NCI-H1417 treated with DMSO at 0.1 percent for 48 hours (cell line): ENCODE results near the gene MX2.
A peak's percentile ranks its signal among the peaks of the same experiment; 100 is the strongest.
"Not testable (repeated sequence)": the region's sequence is repeated elsewhere in the genome, so short reads cannot be mapped to it uniquely, and the experiment has no call there.

Experiments used
- DNase-seq: peaks from one replicate; lab custom pipeline; 2025; lab: John Stamatoyannopoulos, UW

MX2 gene

GRCh38 chr21:41361786-41362604 is at the start of gene MX2:
Gene MX2 (plus strand): TSS chr21:41362027. CDS start chr21:41376907, 14,880 bp downstream.
- no peak for DNase-seq

DNA sequence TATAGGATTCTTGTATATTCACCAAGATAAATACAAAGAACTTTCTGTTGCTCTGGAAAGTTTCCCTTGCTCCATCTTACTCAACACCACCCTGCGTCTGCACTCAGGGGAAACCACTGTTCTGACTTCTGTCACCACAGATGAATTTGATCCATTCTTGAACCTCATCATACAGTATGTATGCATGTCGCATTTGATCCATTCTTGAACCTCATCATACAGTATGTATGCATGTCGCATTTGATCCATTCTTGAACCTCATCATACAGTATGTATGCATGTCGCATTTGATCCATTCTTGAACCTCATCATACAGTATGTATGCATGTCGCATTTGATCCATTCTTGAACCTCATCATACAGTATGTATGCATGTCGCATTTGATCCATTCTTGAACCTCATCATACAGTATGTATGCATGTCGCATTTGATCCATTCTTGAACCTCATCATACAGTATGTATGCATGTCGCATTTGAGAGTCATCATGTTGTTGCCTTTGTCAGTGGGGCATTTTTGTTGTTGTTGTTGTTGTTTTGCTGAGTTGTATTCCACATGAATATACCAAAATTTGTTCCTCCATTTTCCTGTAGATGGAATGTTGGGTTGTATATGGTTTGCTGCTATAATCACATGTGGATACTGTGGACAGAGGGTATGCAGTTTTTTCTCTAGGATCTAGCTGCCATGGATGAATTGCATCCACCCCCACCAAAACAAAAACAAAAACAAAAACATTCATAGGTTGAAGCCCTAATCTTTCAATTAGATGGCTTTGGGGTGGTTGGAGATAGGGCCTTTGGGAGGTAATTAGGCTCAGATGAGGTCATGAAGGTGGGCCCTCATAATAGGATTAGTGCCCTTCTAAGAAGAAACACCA is 48.3 kb upstream of the MX2 start:
- DNase-seq: not testable (repeated sequence)

GRCh38 chr21:41315726-41316125 is 46.1 kb upstream of the MX2 start:
- DNase-seq: no peak

- peak; percentile 25 for DNase-seq
Observed at GRCh38 chr21:41316200-41317062, 45.4 kb upstream of the MX2 start, which contains the start of gene FAM3B. Gene FAM3B (plus strand): TSS chr21:41316801. CDS start chr21:41316880, 79 bp downstream.

DNA sequence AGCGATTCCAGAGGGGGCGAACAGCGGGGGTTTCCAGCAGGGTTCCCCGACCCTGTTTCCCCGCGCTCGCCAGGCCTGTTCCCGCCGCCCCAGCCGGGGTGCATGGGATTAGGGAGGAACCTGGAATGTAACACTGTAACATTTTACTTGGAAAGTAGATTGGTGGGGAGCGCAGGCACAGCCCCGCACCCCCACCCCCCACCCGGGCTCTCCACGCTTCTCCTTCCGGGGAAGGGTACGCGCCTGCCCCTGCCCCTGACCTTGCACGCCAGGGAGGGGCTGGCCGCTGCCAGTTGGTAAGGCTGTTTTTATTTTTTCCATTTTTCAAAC is 44.8 kb upstream of the MX2 start:
- DNase-seq: no peak

GRCh38 chr21:41317458-41317857 is 44.4 kb upstream of the MX2 start:
- DNase-seq: no peak

GRCh38 chr21:41318218-41318617 is 43.6 kb upstream of the MX2 start:
- no peak for DNase-seq

GRCh38 chr21:41319273-41319672 is 42.6 kb upstream of the MX2 start:
- DNase-seq: no peak

DNA sequence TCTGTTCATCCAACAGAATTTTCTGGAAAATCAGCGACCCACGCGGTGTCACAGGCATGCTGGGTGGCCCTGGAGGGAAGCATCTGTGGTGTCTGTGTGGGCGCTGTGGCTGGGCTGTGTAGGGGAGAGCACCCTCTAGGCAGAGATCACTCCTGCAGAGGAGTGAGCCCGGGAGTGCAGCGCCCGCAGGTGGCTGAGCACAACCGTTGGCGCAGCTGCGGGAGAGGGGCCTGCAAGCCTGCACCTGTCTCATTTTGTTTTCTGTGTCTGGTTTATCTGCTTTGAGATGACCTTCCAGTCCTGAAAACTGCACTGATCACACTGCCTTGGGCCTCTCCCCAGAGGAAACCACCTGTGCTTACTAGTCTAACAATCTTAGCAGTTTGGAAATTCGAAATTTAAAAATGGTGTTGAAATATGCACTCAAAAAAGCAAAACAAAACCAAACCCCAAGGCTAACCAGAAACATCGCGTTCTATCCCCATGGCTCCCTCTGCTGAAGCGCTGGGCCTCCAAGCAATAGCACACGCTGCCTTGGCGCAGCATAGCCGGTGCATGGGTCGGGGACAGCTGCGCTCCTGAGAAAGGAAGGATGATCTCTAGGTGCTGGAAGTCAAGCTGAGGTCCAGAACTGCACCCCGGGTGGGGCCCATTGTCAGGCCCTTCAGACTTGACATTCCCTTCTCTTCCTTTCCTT is 40.5 kb upstream of the MX2 start:
- DNase-seq: no peak

DNA sequence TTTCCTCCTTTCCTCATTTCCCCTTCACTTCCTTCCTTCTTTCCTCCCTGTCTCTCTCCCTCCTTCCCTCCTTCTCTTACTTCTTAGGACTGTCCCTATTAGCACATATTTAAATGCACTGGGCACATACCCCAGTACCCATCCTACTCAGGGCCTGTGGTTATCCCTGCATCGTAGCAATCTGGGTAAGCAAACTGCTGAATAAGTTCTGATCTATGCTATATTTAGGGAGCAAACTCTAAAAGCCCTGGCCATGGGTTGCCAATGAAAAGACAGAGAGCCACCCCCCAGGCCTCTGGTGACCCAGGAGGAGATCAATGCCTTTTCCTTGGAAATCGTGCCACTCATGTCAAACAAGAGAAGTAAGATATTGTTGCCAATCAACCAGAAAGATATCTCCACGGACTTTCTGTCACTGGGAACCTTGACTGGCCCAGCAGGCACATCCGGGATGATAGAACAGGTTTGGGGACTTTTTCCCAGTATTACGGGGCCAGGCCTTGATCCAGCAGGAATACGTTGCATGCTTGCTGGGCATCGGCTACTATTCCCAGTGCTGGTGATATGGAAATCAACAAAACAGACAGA is 39.8 kb upstream of the MX2 start:
- DNase-seq: no peak

DNA sequence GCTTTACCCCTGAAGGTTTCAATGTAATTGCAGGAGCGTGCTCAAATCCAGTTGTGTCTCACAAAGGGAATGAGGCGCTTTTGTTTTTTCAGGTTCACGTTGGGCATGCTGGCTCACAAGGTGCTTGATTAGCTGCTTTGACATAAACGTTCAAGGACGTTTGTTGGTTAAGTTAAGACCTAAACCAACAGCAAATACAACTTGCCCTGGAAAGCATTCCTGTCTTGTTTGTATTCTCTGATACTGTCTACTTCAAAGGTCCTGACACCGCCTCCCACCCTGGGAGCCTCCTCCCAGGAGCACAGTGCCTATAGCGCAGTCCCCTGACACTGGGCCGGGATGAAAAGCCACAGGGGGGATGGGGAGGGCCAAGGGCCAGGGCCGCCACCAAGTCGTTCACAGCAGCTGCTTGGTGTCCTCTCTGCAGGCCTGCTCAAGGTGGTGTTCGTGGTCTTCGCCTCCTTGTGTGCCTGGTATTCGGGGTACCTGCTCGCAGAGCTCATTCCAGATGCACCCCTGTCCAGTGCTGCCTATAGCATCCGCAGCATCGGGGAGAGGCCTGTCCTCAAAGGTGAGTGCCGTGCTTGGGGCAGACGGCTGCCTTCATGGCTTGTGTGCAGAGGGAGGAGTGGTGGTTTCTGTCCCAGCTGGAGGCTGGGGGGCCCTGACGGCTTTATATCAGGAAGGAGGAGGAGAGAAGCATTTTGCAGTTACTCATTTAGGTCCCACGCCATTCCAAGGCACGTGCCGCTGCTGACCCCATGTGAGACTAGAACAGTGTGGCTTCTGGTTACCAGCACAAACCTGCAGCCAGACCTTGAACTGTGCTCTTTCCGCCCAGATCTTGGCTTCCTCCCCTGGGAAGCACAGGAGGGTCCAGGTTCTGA is 39.1 kb upstream of the MX2 start:
- DNase-seq: no peak

GRCh38 chr21:41325138-41325912 is 36.5 kb upstream of the MX2 start:
- DNase-seq: no peak

- DNase-seq: no peak
Observed at GRCh38 chr21:41326414-41327080, 35.3 kb upstream of the MX2 start.

DNA sequence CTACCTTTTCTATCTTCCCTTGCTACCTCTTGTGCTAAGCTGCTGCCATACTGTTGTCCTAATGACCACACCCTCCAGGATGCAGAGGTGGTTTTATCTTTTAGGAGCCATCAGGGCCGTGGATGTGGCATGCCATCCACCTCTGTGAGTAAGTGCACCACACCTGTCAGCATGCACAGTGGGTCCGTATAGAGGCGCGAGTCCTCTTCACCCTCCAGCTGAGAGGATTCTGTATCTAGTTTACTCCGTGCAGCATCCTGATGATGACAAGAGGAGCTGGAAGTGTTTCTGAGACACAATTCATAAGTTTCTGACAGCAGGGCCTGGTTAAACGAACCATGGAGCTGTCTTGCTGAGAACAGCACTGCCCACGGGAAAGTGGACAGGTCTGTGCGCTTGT is 34.1 kb upstream of the MX2 start:
- no peak for DNase-seq

GRCh38 chr21:41328660-41329607 is 32.9 kb upstream of the MX2 start:
- no peak for DNase-seq

DNA sequence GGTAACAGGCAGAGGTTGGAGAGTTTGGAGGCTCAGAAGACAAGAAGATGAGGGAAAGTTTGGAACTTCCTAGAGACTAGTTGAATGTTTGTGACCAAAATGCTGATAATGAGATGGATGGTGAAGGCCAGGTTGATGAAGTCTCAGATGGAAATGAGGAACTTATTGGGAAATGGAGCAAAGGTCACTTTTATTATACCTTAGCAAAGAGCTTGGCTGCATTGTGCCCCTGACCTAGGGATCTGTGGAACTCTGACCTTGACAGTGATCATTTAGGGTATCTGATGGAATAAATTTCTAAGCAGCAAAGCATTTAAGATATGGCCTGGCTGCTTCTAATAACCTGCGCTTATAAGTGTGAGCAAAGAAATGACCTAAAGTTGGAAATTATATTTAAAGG is 28.1 kb upstream of the MX2 start:
- no peak for DNase-seq

DNA sequence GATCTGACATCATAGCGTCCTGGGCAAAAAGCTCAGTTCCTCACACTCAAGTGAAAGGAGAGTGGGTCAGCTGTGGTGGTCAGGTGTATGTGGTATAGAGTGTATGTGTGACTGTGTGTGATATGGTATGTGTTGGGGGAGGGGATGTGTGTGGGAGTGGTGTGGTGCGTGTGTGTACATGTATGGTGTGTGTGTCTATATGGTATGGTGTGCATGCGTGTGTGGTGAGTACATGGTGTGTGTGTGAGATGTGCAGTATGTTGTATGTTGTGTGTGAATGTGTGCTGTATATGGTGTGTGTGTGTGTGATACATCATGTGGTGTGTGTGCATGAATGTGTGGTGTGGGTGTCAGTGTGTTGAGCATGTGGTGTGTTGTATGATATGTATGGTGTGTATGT is 24.3 kb upstream of the MX2 start:
- no peak for DNase-seq

- DNase-seq: no peak
Observed at GRCh38 chr21:41338455-41338854, 23.4 kb upstream of the MX2 start.
